Erythroblast (primary cell): ENCODE data around the gene TBX1.

Experiments
- GATA1 ChIP-seq: IDR thresholded peaks from 2 replicates; pipeline ENCODE4 v1.6.1; 2011; ENCODE audit warnings: low read depth, mild to moderate bottlenecking, control low read depth, low read length, moderate library complexity
- POLR2A ChIP-seq: IDR thresholded peaks from 2 replicates; pipeline ENCODE4 v1.6.1; 2011; ENCODE audit warnings: mild to moderate bottlenecking, low read length

GRCh38 chr22:19812910-19813309 is 52.3 kb downstream of the TBX1 start:
- no peak for TF ChIP-seq POLR2A
- no peak for TF ChIP-seq GATA1
